NB4 (cell line): ENCODE results near the gene PARD3.

Source experiments
- DNase-seq: peaks from one replicate; pipeline ENCODE4 v3.0.0; 2010; ENCODE audit warnings: low read depth
- H3K4me3 ChIP-seq: one replicate; pipeline ENCODE4 v1.5.1; 2011; ENCODE audit warnings: mild to moderate bottlenecking, low read depth, low read length, moderate library complexity
- CTCF ChIP-seq: IDR thresholded peaks from one replicate; pipeline ENCODE4 v1.5.1; 2012; ENCODE audit warnings: low read depth, low read length
- MAX ChIP-seq: IDR thresholded peaks from 2 replicates; pipeline ENCODE4 v1.6.1; 2011; ENCODE audit warnings: low read depth, low read length
- MYC ChIP-seq: IDR thresholded peaks from 2 replicates; pipeline ENCODE4 v1.6.1; 2011; ENCODE audit warnings: low read depth, low read length
- POLR2A ChIP-seq: IDR thresholded peaks from 2 replicates; pipeline ENCODE4 v1.6.1; 2011; ENCODE audit warnings: mild to moderate bottlenecking; ENCODE audit not compliant: insufficient read length; ENCODE audit errors: extremely low read depth

PARD3 gene

GRCh38 chr10:34386921-34387320 lies 428.2 kb downstream of the PARD3 start:
- H3K4me3 ChIP-seq, result no peak overlapping the region
- no peak for DNase-seq
- TF ChIP-seq MYC (no peak), CTCF (no peak), MAX (no peak), POLR2A (no peak)

GRCh38 chr10:34384372-34384771 lies 430.7 kb downstream of the PARD3 start:
- H3K4me3 ChIP-seq, result no peak overlapping the region
- DNase-seq, result no peak
- TF ChIP-seq CTCF, result no peak
- no peak for TF ChIP-seq MAX
- no peak for TF ChIP-seq MYC
- TF ChIP-seq POLR2A, result no peak

GRCh38 chr10:34382626-34383025 lies 432.5 kb downstream of the PARD3 start:
- no peak for TF ChIP-seq CTCF
- no peak for TF ChIP-seq MYC
- TF ChIP-seq MAX, result no peak
- no peak for TF ChIP-seq POLR2A
- DNase-seq, result no peak
- no peak overlapping the region for H3K4me3 ChIP-seq

- no peak for DNase-seq
- H3K4me3 ChIP-seq, result no peak overlapping the region
- no peak for TF ChIP-seq MAX
- TF ChIP-seq MYC, result no peak
- TF ChIP-seq CTCF, result no peak
- TF ChIP-seq POLR2A, result no peak
These were observed 434.2 kb downstream of the PARD3 start for GRCh38 chr10:34380856-34381255.

DNA sequence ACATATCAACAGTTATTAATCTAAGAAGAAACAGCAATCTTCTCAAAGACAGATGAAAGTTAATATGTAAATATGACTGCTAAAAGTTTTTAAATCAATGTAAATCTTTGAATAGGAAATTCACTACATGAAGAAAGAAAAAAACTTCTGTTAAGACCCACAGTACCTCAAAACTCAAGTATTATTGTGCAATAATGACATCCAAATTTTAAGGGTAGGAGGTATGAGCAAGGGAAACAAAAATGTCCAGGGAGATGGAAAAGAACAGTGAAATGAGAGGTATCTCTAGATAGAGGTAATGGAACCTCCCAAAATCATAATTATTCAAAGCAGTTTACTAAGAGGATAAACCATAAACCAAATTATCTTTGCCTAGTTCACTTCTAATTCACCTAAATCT lies 436.8 kb downstream of the PARD3 start:
- TF ChIP-seq MAX (no peak), POLR2A (no peak), CTCF (no peak), MYC (no peak)

GRCh38 chr10:34377833-34378232 lies 437.3 kb downstream of the PARD3 start:
- H3K4me3 ChIP-seq, result no peak overlapping the region
- no peak for TF ChIP-seq MYC
- no peak for TF ChIP-seq CTCF
- TF ChIP-seq POLR2A, result no peak
- TF ChIP-seq MAX, result no peak
- DNase-seq, result no peak

More for the DNA sequence above, 436.8 kb downstream of the PARD3 start:
- no peak for DNase-seq
- no peak overlapping the region for H3K4me3 ChIP-seq
